HepG2 (cell line): ENCODE data around the gene HIGD1A. TPM values are rescaled to one million over a fixed set of nuclear protein-coding genes. Genes with fewer than 3 reads are reported as not detected.
A peak's percentile ranks its signal among the peaks of the same experiment; 100 is the strongest.

Source experiments
- ARNT ChIP-seq: fragments of 450-650 bp; IDR thresholded peaks from 2 replicates; pipeline ENCODE4 v1.6.1; 2017
- BCL6 ChIP-seq: IDR thresholded peaks from 2 replicates; pipeline ENCODE4 v1.6.1; 2016; ENCODE audit warnings: missing genetic modification reagents, missing compliant biosample characterization
- ELF1 ChIP-seq: sonication (generic); formaldehyde crosslinking; IDR thresholded peaks from 2 replicates; pipeline ENCODE4 v1.4.0; 2020; ENCODE audit warnings: missing genetic modification reagents
- ELF3 ChIP-seq: IDR thresholded peaks from 2 replicates; pipeline ENCODE4 v1.6.1; 2016; ENCODE audit warnings: missing genetic modification reagents, missing compliant biosample characterization
- FOXA1 ChIP-seq, 2 experiments: fragments of 450-650 bp in 1 of 2; sonication (generic) in 1 of 2; formaldehyde crosslinking in 1 of 2; IDR thresholded peaks; 2 replicates each; pipeline versions ENCODE4 v1.4.0 to v1.6.1; 2016 to 2020; ENCODE audit warnings: missing genetic modification reagents in 1 of 2
- HHEX ChIP-seq: IDR thresholded peaks from 2 replicates; pipeline ENCODE4 v1.6.1; 2016; ENCODE audit warnings: control low read depth
- HNRNPUL1 ChIP-seq: fragments of 200-400 bp; formaldehyde crosslinking; IDR thresholded peaks from 2 replicates; pipeline ENCODE4 v1.6.1; 2017; ENCODE audit warnings: low read depth, mild to moderate bottlenecking, low read length, moderate library complexity
- IRF2 ChIP-seq: IDR thresholded peaks from 2 replicates; pipeline ENCODE4 v1.6.1; 2018; ENCODE audit warnings: missing genetic modification reagents, missing compliant biosample characterization
- MYC ChIP-seq: sonication (generic); formaldehyde crosslinking; IDR thresholded peaks from 2 replicates; pipeline ENCODE4 v1.9.0; 2021; ENCODE audit warnings: missing genetic modification reagents, borderline replicate concordance
- PRDM10 ChIP-seq: sonication (generic); formaldehyde crosslinking; IDR thresholded peaks from 2 replicates; pipeline ENCODE4 v1.4.0; 2020; ENCODE audit warnings: low read depth, missing genetic modification reagents
- SAP130 ChIP-seq: IDR thresholded peaks from 2 replicates; pipeline ENCODE4 v1.6.1; 2016; ENCODE audit warnings: low read depth
- SMC3 ChIP-seq: IDR thresholded peaks from 2 replicates; pipeline ENCODE4 v1.6.1; 2011; ENCODE audit warnings: low read length, improper control_type of control experiment
- STAG1 ChIP-seq: sonication (generic); formaldehyde crosslinking; IDR thresholded peaks from 2 replicates; pipeline ENCODE4 v1.4.0; 2020; ENCODE audit warnings: missing genetic modification reagents
- SYNCRIP ChIP-seq: fragments of 200-400 bp; formaldehyde crosslinking; IDR thresholded peaks from 2 replicates; pipeline ENCODE4 v1.6.1; 2018; ENCODE audit warnings: mild to moderate bottlenecking, low read depth, low read length; ENCODE audit not compliant: insufficient read depth
- TBX2 ChIP-seq: sonication (generic); formaldehyde crosslinking; IDR thresholded peaks from 2 replicates; pipeline ENCODE4 v1.5.0; 2020; ENCODE audit warnings: missing genetic modification reagents, mild to moderate bottlenecking, borderline replicate concordance
- TBX3 ChIP-seq: fragments of 450-650 bp; IDR thresholded peaks from 2 replicates; pipeline ENCODE4 v1.6.1; 2017; ENCODE audit warnings: antibody characterized with exemption, mild to moderate bottlenecking, inconsistent platforms, borderline replicate concordance
- TRIM24 ChIP-seq: sonication (generic); formaldehyde crosslinking; IDR thresholded peaks from 2 replicates; pipeline ENCODE4 v1.8.0; 2022; ENCODE audit warnings: mild to moderate bottlenecking, missing genetic modification reagents
- ZNF605 ChIP-seq: sonication (generic); formaldehyde crosslinking; IDR thresholded peaks from 2 replicates; pipeline ENCODE4 v1.8.0; 2022; ENCODE audit warnings: mild to moderate bottlenecking, missing genetic modification reagents
- ZNF644 ChIP-seq: IDR thresholded peaks from 2 replicates; pipeline ENCODE4 v1.6.1; 2016; ENCODE audit warnings: low read depth
- ZNF747 ChIP-seq: sonication (generic); formaldehyde crosslinking; IDR thresholded peaks from 2 replicates; pipeline ENCODE4 v1.8.1; 2023; ENCODE audit warnings: missing genetic modification reagents, mild to moderate bottlenecking, borderline replicate concordance
- ZNF850 ChIP-seq: sonication (generic); formaldehyde crosslinking; conservative IDR thresholded peaks from 2 replicates; pipeline ENCODE4 v1.9.0; 2021; ENCODE audit warnings: mild to moderate bottlenecking, missing genetic modification reagents
- polyA plus RNA-seq, 8 experiments: library from polyadenylated mRNA; depleted of rRNA in 3 of 8; stranded (reverse) in 7 of 8; unstranded in 1 of 8; fragments of >200 nt; fragmentation: Illumina TruSeq in 4 of 8; extraction: Trizol in 4 of 8; gene quantifications; 2 replicates each; pipeline versions ENCODE4 v1.2.1 to v1.2.3, GENCODE V29; 2011 to 2016; ENCODE audit warnings: low read depth in 4 of 8, missing spikeins in 1 of 8, mixed read lengths in 1 of 8; ENCODE audit not compliant: insufficient read depth in 1 of 8
- total RNA-seq, 5 experiments: library from RNA; depleted of rRNA; stranded (reverse); fragments of >200 nt; fragmentation: Illumina TruSeq; extraction: Trizol; gene quantifications; 2 replicates each; pipeline ENCODE4 v1.2.3, GENCODE V29; 2016; ENCODE audit warnings: low read depth in 1 of 5
- TF ChIP-seq, protein P1 (sequence below): sonication (generic); formaldehyde crosslinking; IDR thresholded peaks from 2 replicates; pipeline ENCODE4 v1.9.0; 2022; ENCODE audit warnings: low read depth, missing genetic modification reagents
- TF ChIP-seq, protein P2 (sequence below): IDR thresholded peaks from 2 replicates; pipeline ENCODE4 v1.4.0; 2020; ENCODE audit warnings: mild to moderate bottlenecking, missing genetic modification reagents

The HIGD1A gene
- total and polyA plus RNA-seq, 2 of the 13 experiments (the other 11 are each of a cell fraction or from before 2014, with no cell fraction given), result 222 to 253 TPM

- TF ChIP-seq PRDM10 (CRISPR knock-in tag) (0 out of 2 replicates have a peak, but pooled peaks have one; percentile 32), SAP130 (CRISPR knock-in tag) (peak; percentile 26; the same call in 1 of the 2 replicates), HHEX (CRISPR knock-in tag) (0 out of 2 replicates have a peak, but pooled peaks have one; percentile 23), TBX2 (CRISPR knock-in tag) (peak; percentile 32; the same call in 1 of the 2 replicates), ZNF605 (CRISPR knock-in tag) (0 out of 2 replicates have a peak, but pooled peaks have one; percentile 54), ARNT (no peak), SMC3 (peak; percentile 49; the same call in 1 of the 2 replicates), SYNCRIP (no peak), ZNF644 (CRISPR knock-in tag) (peak; percentile 63), MYC (no peak), HNRNPUL1 (no peak), ELF3 (no peak), TRIM24 (CRISPR knock-in tag) (no peak), TBX3 (no peak), FOXA1 (IDR thresholded peaks at IDR 0.05) (no peak), FOXA1 (CRISPR knock-in tag; IDR thresholded peaks at IDR 0.05) (no peak), STAG1 (peak; percentile 43), ELF1 (CRISPR knock-in tag) (no peak), ZNF747 (no peak), ZNF850 (CRISPR knock-in tag) (peak; percentile 89; the same call in 1 of the 2 replicates), IRF2 (CRISPR knock-in tag) (no peak), BCL6 (CRISPR knock-in tag) (peak; percentile 47; the same call in 1 of the 2 replicates)
- TF ChIP-seq, protein P1, sequence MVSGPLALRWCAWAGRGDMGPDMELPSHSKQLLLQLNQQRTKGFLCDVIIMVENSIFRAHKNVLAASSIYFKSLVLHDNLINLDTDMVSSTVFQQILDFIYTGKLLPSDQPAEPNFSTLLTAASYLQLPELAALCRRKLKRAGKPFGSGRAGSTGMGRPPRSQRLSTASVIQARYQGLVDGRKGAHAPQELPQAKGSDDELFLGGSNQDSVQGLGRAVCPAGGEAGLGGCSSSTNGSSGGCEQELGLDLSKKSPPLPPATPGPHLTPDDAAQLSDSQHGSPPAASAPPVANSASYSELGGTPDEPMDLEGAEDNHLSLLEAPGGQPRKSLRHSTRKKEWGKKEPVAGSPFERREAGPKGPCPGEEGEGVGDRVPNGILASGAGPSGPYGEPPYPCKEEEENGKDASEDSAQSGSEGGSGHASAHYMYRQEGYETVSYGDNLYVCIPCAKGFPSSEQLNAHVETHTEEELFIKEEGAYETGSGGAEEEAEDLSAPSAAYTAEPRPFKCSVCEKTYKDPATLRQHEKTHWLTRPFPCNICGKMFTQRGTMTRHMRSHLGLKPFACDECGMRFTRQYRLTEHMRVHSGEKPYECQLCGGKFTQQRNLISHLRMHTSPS, result peak; percentile 41; the same call in 1 of the 2 replicates
- TF ChIP-seq, protein P2, sequence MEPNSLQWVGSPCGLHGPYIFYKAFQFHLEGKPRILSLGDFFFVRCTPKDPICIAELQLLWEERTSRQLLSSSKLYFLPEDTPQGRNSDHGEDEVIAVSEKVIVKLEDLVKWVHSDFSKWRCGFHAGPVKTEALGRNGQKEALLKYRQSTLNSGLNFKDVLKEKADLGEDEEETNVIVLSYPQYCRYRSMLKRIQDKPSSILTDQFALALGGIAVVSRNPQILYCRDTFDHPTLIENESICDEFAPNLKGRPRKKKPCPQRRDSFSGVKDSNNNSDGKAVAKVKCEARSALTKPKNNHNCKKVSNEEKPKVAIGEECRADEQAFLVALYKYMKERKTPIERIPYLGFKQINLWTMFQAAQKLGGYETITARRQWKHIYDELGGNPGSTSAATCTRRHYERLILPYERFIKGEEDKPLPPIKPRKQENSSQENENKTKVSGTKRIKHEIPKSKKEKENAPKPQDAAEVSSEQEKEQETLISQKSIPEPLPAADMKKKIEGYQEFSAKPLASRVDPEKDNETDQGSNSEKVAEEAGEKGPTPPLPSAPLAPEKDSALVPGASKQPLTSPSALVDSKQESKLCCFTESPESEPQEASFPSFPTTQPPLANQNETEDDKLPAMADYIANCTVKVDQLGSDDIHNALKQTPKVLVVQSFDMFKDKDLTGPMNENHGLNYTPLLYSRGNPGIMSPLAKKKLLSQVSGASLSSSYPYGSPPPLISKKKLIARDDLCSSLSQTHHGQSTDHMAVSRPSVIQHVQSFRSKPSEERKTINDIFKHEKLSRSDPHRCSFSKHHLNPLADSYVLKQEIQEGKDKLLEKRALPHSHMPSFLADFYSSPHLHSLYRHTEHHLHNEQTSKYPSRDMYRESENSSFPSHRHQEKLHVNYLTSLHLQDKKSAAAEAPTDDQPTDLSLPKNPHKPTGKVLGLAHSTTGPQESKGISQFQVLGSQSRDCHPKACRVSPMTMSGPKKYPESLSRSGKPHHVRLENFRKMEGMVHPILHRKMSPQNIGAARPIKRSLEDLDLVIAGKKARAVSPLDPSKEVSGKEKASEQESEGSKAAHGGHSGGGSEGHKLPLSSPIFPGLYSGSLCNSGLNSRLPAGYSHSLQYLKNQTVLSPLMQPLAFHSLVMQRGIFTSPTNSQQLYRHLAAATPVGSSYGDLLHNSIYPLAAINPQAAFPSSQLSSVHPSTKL, result no peak
Observed at GRCh38 chr3:42819351-42819965, 15.2 kb upstream of the HIGD1A start (continued).
